Central memory CD8-positive, alpha-beta T cell (primary cell): Measurements from ENCODE around the gene ANKRD2.
"Not testable (repeated sequence)": the region's sequence is repeated elsewhere in the genome, so short reads cannot be mapped to it uniquely, and the experiment has no call there.

ENCODE experiments used
- ATAC-seq: fragments of 150-1000 bp; cut with Tn5 transposase; replicated peaks from 2 replicates; pipeline ENCODE4 v1.10.0; 2022; ENCODE audit warnings: mild to moderate bottlenecking, moderate FRiP score, moderate number of reproducible peaks; ENCODE audit not compliant: poor library complexity, severe bottlenecking; ENCODE audit errors: extremely low read depth
- DNase-seq, 2 donors: peaks; one replicate each; pipeline ENCODE4 v3.0.0; 2021; ENCODE audit warnings: low spot score in 2 of 2
- H3K27ac Mint-ChIP-seq: one replicate; pipeline ENCODE4 v1.8.0; 2022; ENCODE audit warnings: low read depth, mild to moderate bottlenecking, moderate library complexity, mixed read lengths
- H3K27me3 Mint-ChIP-seq: one replicate; pipeline ENCODE4 v1.8.0; 2022; ENCODE audit warnings: mixed read lengths
- H3K36me3 Mint-ChIP-seq: one replicate; pipeline ENCODE4 v1.8.0; 2022; ENCODE audit warnings: mild to moderate bottlenecking, moderate library complexity, mixed read lengths; ENCODE audit not compliant: insufficient read depth
- H3K4me1 Mint-ChIP-seq: one replicate; pipeline ENCODE4 v1.8.0; 2022; ENCODE audit warnings: mixed read lengths
- H3K4me3 Mint-ChIP-seq: one replicate; pipeline ENCODE4 v1.8.0; 2022; ENCODE audit warnings: mild to moderate bottlenecking, moderate library complexity, mixed read lengths
- H3K9me3 Mint-ChIP-seq: one replicate; pipeline ENCODE4 v1.8.0; 2022; ENCODE audit warnings: mixed read lengths

The ANKRD2 gene

GRCh38 chr10:97572214-97572989 lies at the start of gene ANKRD2:
ANKRD2 (plus strand) TSS chr10:97572779; CDS start chr10:97572789, 10 bp downstream.
- H3K36me3 Mint-ChIP-seq = no peaks in the 10 kb centered on the region
- H3K4me1 Mint-ChIP-seq = no peaks in the 10 kb centered on the region
- DNase-seq = peak; percentile 22 to 32
- H3K27ac Mint-ChIP-seq = no peak within 1 kb of the TSS
- H3K27me3 Mint-ChIP-seq = no peaks in the 10 kb centered on the region
- peak; percentile 60 for ATAC-seq
- H3K9me3 Mint-ChIP-seq = no peaks in the 10 kb centered on the region
- H3K4me3 Mint-ChIP-seq = no peak within 1 kb of the TSS

GRCh38 chr10:97522937-97523336 lies 49.6 kb upstream of the ANKRD2 start:
- H3K4me1 Mint-ChIP-seq = no peaks in the 10 kb centered on the region
- no peak overlapping the region for H3K27ac Mint-ChIP-seq
- no peak overlapping the region for H3K4me3 Mint-ChIP-seq

GRCh38 chr10:97525086-97525485 lies 47.5 kb upstream of the ANKRD2 start:
- H3K36me3 Mint-ChIP-seq = no peaks in the 10 kb centered on the region
- ATAC-seq (no peak), DNase-seq (no peak)
- H3K4me3 Mint-ChIP-seq = no peak overlapping the region
- H3K4me1 Mint-ChIP-seq = no peaks in the 10 kb centered on the region
- no peaks in the 10 kb centered on the region for H3K9me3 Mint-ChIP-seq
- H3K27me3 Mint-ChIP-seq = peaks cover 46% of the 10 kb centered on the region
- H3K27ac Mint-ChIP-seq = no peak overlapping the region

More at GRCh38 chr10:97522937-97523336, 49.6 kb upstream of the ANKRD2 start:
- H3K27me3 Mint-ChIP-seq = peaks cover 55% of the 10 kb centered on the region
- no peak for ATAC-seq
- no peaks in the 10 kb centered on the region for H3K9me3 Mint-ChIP-seq
- no peak for DNase-seq
- H3K36me3 Mint-ChIP-seq = no peaks in the 10 kb centered on the region

- DNase-seq (no peak), ATAC-seq (no peak)
- H3K36me3 Mint-ChIP-seq = no peaks in the 10 kb centered on the region
- no peak overlapping the region for H3K27ac Mint-ChIP-seq
- H3K27me3 Mint-ChIP-seq = peaks cover 40% of the 10 kb centered on the region
- no peak overlapping the region for H3K4me3 Mint-ChIP-seq
- H3K4me1 Mint-ChIP-seq = no peaks in the 10 kb centered on the region
- H3K9me3 Mint-ChIP-seq = no peaks in the 10 kb centered on the region
These were observed 46.9 kb upstream of the ANKRD2 start for GRCh38 chr10:97525683-97526110.

- not testable (repeated sequence) for H3K27ac Mint-ChIP-seq, ATAC-seq
These were observed 43.7 kb upstream of the ANKRD2 start for GRCh38 chr10:97528876-97529275.

GRCh38 chr10:97529685-97530465 lies 42.7 kb upstream of the ANKRD2 start:
- Mint-ChIP-seq H3K4me3 (no peak overlapping the region), H3K4me1 (no peaks in the 10 kb centered on the region), H3K27ac (no peak overlapping the region), H3K9me3 (no peaks in the 10 kb centered on the region), H3K27me3 (peaks cover 8% of the 10 kb centered on the region), H3K36me3 (no peaks in the 10 kb centered on the region)
- DNase-seq = no peak
- no peak for ATAC-seq

More at GRCh38 chr10:97528876-97529275, 43.7 kb upstream of the ANKRD2 start:
- not testable (repeated sequence) for DNase-seq, H3K4me1 Mint-ChIP-seq, H3K4me3 Mint-ChIP-seq, H3K36me3 Mint-ChIP-seq, H3K9me3 Mint-ChIP-seq
- H3K27me3 Mint-ChIP-seq = peaks cover 18% of the 10 kb centered on the region

- H3K9me3 Mint-ChIP-seq = no peaks in the 10 kb centered on the region
- no peaks in the 10 kb centered on the region for H3K27me3 Mint-ChIP-seq
- no peak overlapping the region for H3K4me3 Mint-ChIP-seq
- H3K4me1 Mint-ChIP-seq = no peaks in the 10 kb centered on the region
- H3K27ac Mint-ChIP-seq = no peak overlapping the region
- DNase-seq (no peak), ATAC-seq (no peak)
- H3K36me3 Mint-ChIP-seq = no peaks in the 10 kb centered on the region
These were observed 41.1 kb upstream of the ANKRD2 start for GRCh38 chr10:97531401-97531986.

GRCh38 chr10:97532935-97533671 lies 39.5 kb upstream of the ANKRD2 start:
- H3K4me3 Mint-ChIP-seq = no peak overlapping the region
- ATAC-seq = no peak
- H3K27me3 Mint-ChIP-seq = no peaks in the 10 kb centered on the region
- no peaks in the 10 kb centered on the region for H3K4me1 Mint-ChIP-seq
- no peak for DNase-seq
- no peaks in the 10 kb centered on the region for H3K9me3 Mint-ChIP-seq
- H3K36me3 Mint-ChIP-seq = no peaks in the 10 kb centered on the region
- H3K27ac Mint-ChIP-seq = no peak overlapping the region

GRCh38 chr10:97533888-97534287 lies 38.7 kb upstream of the ANKRD2 start:
- peaks cover under 1% of the 10 kb centered on the region for H3K36me3 Mint-ChIP-seq
- H3K27ac Mint-ChIP-seq = no peak overlapping the region
- DNase-seq = no peak
- H3K27me3 Mint-ChIP-seq = no peaks in the 10 kb centered on the region
- no peaks in the 10 kb centered on the region for H3K4me1 Mint-ChIP-seq
- no peak for ATAC-seq
- H3K9me3 Mint-ChIP-seq = no peaks in the 10 kb centered on the region
- no peak overlapping the region for H3K4me3 Mint-ChIP-seq

GRCh38 chr10:97534746-97535367 lies 37.7 kb upstream of the ANKRD2 start:
- Mint-ChIP-seq H3K9me3 (no peaks in the 10 kb centered on the region), H3K27me3 (no peaks in the 10 kb centered on the region), H3K4me3 (no peak overlapping the region), H3K4me1 (no peaks in the 10 kb centered on the region), H3K36me3 (peaks cover 2% of the 10 kb centered on the region), H3K27ac (no peak overlapping the region)
- ATAC-seq (no peak), DNase-seq (no peak)

GRCh38 chr10:97537186-97537869 lies 35.3 kb upstream of the ANKRD2 start:
- Mint-ChIP-seq H3K9me3 (no peaks in the 10 kb centered on the region), H3K27me3 (no peaks in the 10 kb centered on the region), H3K27ac (no peak overlapping the region), H3K4me3 (no peak overlapping the region), H3K36me3 (peaks cover 2% of the 10 kb centered on the region), H3K4me1 (no peaks in the 10 kb centered on the region)
- no peak for DNase-seq
- ATAC-seq = no peak
